Caco-2 (cell line): Measurements from ENCODE around the gene PFKP. TPM values are rescaled to one million over a fixed set of nuclear protein-coding genes. Genes with fewer than 3 reads are reported as not detected.

Source experiments
- BruUV-seq: library from RNA; stranded (reverse); fragments of 400-500 nt; replicated peaks from 2 replicates; lab custom pipeline; 2021; lab: Mats Ljungman, UMichigan
- CTCF ChIA-PET: fragments of 300-600 bp; sonication (Branson Sonifier 250); formaldehyde crosslinking; loops from one replicate; lab custom pipeline; 2022; ENCODE audit warnings: antibody characterized with exemption; lab: Charles Lee
- POLR2A ChIA-PET: fragments of 300-600 bp; sonication (Branson Sonifier 250); formaldehyde crosslinking; loops from one replicate; lab custom pipeline; 2022; ENCODE audit warnings: antibody characterized with exemption; lab: Charles Lee
- DNase-seq, 2 experiments: peaks; one replicate each; pipeline versions ENCODE4 v3.0.0 to v3.0.0-alpha.2; 2020 to 2022
- H3K27me3 ChIP-seq: replicated peaks from 2 replicates; pipeline ENCODE4 v1.6.0; 2011; ENCODE audit warnings: low read length; ENCODE audit not compliant: control insufficient read depth, insufficient read depth
- H3K36me3 ChIP-seq: 2 replicates; pipeline ENCODE4 v1.5.1; 2011; ENCODE audit warnings: low read length; ENCODE audit not compliant: control insufficient read depth, insufficient read depth
- H3K4me1 ChIP-seq: fragments of 250-450 bp; sonication (Bioruptor Pico); 2 replicates; pipeline ENCODE4 v1.5.1; 2020; ENCODE audit warnings: mild to moderate bottlenecking
- H3K4me3 ChIP-seq: 2 replicates; pipeline ENCODE4 v1.5.1; 2011; ENCODE audit warnings: low read depth, mild to moderate bottlenecking, control low read depth, low read length
- H3K9me3 ChIP-seq: fragments of 250-450 bp; sonication (Bioruptor Pico); 2 replicates; pipeline ENCODE4 v1.5.1; 2020; ENCODE audit warnings: mild to moderate bottlenecking, moderate library complexity
- H3K27ac Mint-ChIP-seq: one replicate; pipeline ENCODE4 v1.8.0; 2022; ENCODE audit warnings: mixed read lengths; ENCODE audit not compliant: unreplicated experiment
- H3K27me3 Mint-ChIP-seq: one replicate; pipeline ENCODE4 v1.8.0; 2022; ENCODE audit warnings: mixed read lengths; ENCODE audit not compliant: insufficient read depth, unreplicated experiment
- H3K36me3 Mint-ChIP-seq: one replicate; pipeline ENCODE4 v1.8.0; 2022; ENCODE audit warnings: mild to moderate bottlenecking, mixed read lengths; ENCODE audit not compliant: insufficient read depth, unreplicated experiment
- H3K4me1 Mint-ChIP-seq: one replicate; pipeline ENCODE4 v1.8.0; 2022; ENCODE audit warnings: low read depth, mixed read lengths; ENCODE audit not compliant: unreplicated experiment
- H3K4me3 Mint-ChIP-seq: one replicate; pipeline ENCODE4 v1.8.0; 2022; ENCODE audit warnings: mild to moderate bottlenecking, moderate library complexity, mixed read lengths; ENCODE audit not compliant: unreplicated experiment
- H3K9me3 Mint-ChIP-seq: one replicate; pipeline ENCODE4 v1.8.0; 2022; ENCODE audit warnings: mixed read lengths; ENCODE audit not compliant: unreplicated experiment
- intact Hi-C: fragments of 100-400 bp; cut with micrococcal nuclease; formaldehyde crosslinking; loops from one replicate; pipeline ENCODE4 v1.10.0; 2022; ENCODE audit not compliant: unreplicated experiment
- total RNA-seq: library from RNA; stranded (reverse); gene quantifications from 2 replicates; pipeline ENCODE4 v1.2.3, GENCODE V29; 2022
- TF ChIP-seq, protein P1 (sequence below), 2 experiments: fragments of 200-600 bp in 1 of 2; IDR thresholded peaks; 1 replicate in 1 of 2; 2 replicates in 1 of 2; pipeline versions ENCODE4 v1.5.1 to v1.8.0; 2011 to 2022; ENCODE audit warnings: antibody characterized with exemption in 1 of 2, control low read depth in 1 of 2, inconsistent platforms in 1 of 2, low read depth in 1 of 2, low read length in 1 of 2, mild to moderate bottlenecking in 1 of 2, moderate library complexity in 1 of 2; ENCODE audit not compliant: insufficient read depth in 1 of 2, severe bottlenecking in 1 of 2, unreplicated experiment in 1 of 2

The PFKP gene
- total RNA-seq, 1 experiment from 2014 or later: 218 TPM

DNA sequence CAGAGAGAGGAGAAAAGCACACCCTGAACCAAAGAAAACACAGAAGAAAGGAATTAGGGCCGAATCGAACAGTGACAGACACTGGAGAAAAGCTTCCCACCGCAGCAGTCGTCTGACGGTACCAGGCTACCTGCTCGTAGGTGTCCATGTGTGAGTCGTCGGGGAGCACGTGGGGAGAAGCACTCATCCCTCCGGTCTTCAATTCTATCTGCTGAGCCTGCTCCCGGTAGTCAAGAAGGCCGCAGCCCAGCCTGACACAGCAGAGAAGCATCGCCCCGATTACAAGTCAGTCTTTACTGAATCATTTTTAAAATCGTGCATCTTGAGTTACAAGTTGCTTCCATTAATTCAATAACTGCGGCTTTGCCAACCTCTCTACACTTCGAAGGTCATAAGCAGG is 80.7 kb downstream of the PFKP start:
- Mint-ChIP-seq H3K4me3 (no peak overlapping the region), H3K27me3 (no peaks in the 10 kb centered on the region), H3K4me1 (no peaks in the 10 kb centered on the region), H3K36me3 (peaks cover 70% of the 10 kb centered on the region), H3K9me3 (no peaks in the 10 kb centered on the region), H3K27ac (no peak overlapping the region)
- Histone ChIP-seq H3K27me3 (no peaks in the 10 kb centered on the region), H3K36me3 (peaks cover 3% of the 10 kb centered on the region; the same call in 1 of the 2 replicates), H3K9me3 (no peaks in the 10 kb centered on the region), H3K4me1 (no peaks in the 10 kb centered on the region), H3K4me3 (no peak overlapping the region)
- TF ChIP-seq, protein P1, sequence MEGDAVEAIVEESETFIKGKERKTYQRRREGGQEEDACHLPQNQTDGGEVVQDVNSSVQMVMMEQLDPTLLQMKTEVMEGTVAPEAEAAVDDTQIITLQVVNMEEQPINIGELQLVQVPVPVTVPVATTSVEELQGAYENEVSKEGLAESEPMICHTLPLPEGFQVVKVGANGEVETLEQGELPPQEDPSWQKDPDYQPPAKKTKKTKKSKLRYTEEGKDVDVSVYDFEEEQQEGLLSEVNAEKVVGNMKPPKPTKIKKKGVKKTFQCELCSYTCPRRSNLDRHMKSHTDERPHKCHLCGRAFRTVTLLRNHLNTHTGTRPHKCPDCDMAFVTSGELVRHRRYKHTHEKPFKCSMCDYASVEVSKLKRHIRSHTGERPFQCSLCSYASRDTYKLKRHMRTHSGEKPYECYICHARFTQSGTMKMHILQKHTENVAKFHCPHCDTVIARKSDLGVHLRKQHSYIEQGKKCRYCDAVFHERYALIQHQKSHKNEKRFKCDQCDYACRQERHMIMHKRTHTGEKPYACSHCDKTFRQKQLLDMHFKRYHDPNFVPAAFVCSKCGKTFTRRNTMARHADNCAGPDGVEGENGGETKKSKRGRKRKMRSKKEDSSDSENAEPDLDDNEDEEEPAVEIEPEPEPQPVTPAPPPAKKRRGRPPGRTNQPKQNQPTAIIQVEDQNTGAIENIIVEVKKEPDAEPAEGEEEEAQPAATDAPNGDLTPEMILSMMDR (IDR thresholded peaks at IDR 0.05; ENCODE audit: insufficient read depth in 1 of 2, low read depth in 1 of 2, low read length in 1 of 2, severe bottlenecking in 1 of 2, unreplicated experiment in 1 of 2): no peak
- ChIA-PET POLR2A (no interaction called here), CTCF (no interaction called here)
- BruUV-seq: no TSS peak
- intact Hi-C loops: no loop called here
- no peak for DNase-seq

DNA sequence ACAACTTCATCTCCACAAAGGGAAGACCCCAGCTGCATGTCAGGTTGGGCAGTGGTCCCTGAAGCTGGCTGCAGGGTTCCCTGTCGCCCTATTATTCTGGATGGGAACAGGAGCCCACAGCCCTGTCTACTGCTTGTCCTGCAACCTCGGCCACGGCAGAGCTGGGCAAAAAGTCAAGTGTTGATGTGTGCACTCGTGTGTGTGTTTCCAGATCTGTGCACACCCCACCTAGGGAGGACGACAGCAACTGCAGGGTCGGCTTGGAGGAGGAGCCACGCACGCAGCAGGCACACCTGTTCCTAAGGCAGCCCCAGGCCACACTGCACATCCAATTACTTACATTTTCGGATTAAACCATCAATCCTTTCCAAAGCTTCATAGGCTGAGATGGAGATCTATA is 81.6 kb downstream of the PFKP start:
- intact Hi-C loops: no loop called here
- Histone ChIP-seq H3K27me3 (no peaks in the 10 kb centered on the region), H3K4me3 (no peak overlapping the region), H3K9me3 (no peaks in the 10 kb centered on the region), H3K4me1 (no peaks in the 10 kb centered on the region), H3K36me3 (peaks cover 3% of the 10 kb centered on the region; the same call in 1 of the 2 replicates)
- ChIA-PET CTCF (no interaction called here), POLR2A (no interaction called here)
- Mint-ChIP-seq H3K4me3 (no peak overlapping the region), H3K9me3 (no peaks in the 10 kb centered on the region), H3K36me3 (peaks cover 70% of the 10 kb centered on the region), H3K4me1 (no peaks in the 10 kb centered on the region), H3K27ac (no peak overlapping the region), H3K27me3 (no peaks in the 10 kb centered on the region)
- BruUV-seq: no TSS peak
- no peak for DNase-seq
- TF ChIP-seq, protein P1 (IDR thresholded peaks at IDR 0.05; ENCODE audit: insufficient read depth in 1 of 2, low read depth in 1 of 2, low read length in 1 of 2, severe bottlenecking in 1 of 2, unreplicated experiment in 1 of 2): no peak

DNA sequence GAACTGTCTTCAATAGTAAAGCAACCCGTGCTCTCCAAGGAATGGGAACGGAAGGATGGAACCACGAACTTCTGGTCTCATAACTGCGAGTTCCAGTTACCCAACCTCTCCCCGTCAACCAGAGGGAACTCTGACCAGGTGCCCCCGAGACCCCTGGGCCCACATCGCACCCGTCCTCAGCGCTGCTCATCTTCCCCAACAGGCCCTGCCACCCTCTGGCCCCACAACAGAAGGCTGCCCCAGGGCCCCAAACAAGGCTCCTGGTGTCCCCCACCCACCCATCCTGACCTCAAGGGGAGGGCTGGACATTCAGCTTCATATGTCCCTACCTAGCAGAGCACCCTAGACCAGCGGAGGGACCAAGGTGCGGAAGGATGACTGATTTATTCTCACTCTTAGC is 82.6 kb downstream of the PFKP start:
- ChIA-PET POLR2A (no interaction called here), CTCF (no interaction called here)
- Mint-ChIP-seq H3K4me1 (no peaks in the 10 kb centered on the region), H3K27me3 (no peaks in the 10 kb centered on the region), H3K9me3 (no peaks in the 10 kb centered on the region), H3K4me3 (no peak overlapping the region), H3K27ac (no peak overlapping the region), H3K36me3 (peaks cover 68% of the 10 kb centered on the region)
- intact Hi-C loops: no loop called here
- Histone ChIP-seq H3K36me3 (peaks cover 3% of the 10 kb centered on the region; the same call in 1 of the 2 replicates), H3K4me1 (no peaks in the 10 kb centered on the region), H3K9me3 (no peaks in the 10 kb centered on the region), H3K4me3 (no peak overlapping the region), H3K27me3 (no peaks in the 10 kb centered on the region)
- DNase-seq: no peak
- BruUV-seq: no TSS peak
- TF ChIP-seq, protein P1 (IDR thresholded peaks at IDR 0.05; ENCODE audit: insufficient read depth in 1 of 2, low read depth in 1 of 2, low read length in 1 of 2, severe bottlenecking in 1 of 2, unreplicated experiment in 1 of 2): no peak
